ENCODE data around the gene OBSL1.
A peak's percentile ranks its signal among the peaks of the same experiment; 100 is the strongest.

OBSL1 gene

DNA sequence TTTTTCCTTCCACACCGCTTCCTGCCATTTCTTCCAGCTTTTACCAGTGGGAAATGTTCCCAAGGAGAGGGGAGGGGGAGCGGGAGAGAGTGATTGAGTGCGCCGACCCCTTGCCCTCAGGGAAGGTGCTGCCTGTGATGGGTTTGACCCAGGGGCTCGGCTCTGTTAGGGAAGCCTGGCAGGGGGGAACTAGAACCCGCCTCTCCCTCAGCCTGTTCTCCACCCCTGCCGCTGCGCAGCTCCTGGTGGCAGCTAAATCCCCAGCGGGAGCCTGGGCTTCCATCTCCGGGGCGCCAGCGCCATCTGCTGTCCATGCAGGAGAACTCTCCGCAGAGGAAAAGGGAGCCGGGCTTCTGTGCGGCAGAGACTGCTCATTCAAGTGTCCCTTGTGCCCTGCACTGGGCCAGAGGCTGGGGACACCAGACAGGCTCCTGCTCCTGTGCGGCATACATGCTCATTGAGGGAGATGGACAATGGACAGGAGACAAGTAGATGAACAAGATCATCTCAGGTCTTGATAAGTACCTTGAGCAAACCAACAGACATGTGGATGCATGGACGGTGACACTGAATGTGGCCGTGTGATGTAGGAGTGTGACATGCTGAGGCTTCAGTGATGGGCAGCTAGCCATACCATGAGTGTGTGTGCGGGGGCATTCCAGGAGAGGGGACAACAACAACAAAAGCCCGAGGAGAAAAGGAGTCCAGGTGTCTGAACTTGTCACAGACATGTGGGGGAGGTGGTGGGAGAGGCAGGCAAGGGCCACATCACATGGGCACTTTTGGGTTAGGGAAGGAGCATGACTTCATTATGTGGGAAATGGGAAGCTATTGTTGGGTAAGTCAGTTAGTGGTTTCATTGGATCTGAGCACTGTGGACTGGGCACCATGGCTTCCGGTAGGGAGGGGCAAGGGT, 41.0 kb downstream of the OBSL1 start:
- peak; percentile 71 for DNase-seq

DNA sequence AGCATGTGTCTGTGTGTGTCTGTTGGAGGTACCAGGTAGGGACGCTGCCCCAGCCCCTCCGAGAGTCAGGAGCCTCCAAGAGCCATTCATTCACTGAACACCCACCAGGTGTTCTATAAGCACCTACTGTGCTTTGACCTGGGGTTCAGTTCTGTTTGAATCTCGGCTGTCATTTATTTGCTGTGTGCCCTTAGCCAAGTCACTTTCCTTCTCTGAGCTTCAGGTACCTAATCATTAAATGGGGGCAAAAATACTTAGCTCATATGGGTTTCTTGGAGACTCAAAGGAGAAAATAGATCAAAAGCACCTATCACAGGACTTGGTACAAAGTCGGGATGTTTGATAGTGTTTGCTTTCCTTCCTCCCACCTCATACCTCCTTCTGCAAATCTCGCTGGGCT, 43.9 kb downstream of the OBSL1 start:
- no peak for DNase-seq

DNA sequence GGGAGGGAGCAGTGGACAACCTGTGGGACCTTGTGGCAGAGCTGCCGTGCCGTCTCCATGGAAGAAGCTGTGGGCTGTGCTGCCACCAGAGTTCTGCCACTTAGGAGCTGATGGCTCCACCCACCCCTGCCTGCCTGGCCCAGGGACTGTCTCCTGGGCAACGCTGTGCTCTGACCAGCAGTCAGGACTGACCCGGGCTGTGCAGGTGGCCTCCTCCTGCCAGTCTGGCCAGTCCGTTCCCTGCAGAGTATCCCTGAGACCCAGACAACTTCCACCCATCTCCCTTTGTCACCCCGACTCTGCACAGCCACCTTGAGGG, 44.3 kb downstream of the OBSL1 start:
- no peak for DNase-seq

DNA sequence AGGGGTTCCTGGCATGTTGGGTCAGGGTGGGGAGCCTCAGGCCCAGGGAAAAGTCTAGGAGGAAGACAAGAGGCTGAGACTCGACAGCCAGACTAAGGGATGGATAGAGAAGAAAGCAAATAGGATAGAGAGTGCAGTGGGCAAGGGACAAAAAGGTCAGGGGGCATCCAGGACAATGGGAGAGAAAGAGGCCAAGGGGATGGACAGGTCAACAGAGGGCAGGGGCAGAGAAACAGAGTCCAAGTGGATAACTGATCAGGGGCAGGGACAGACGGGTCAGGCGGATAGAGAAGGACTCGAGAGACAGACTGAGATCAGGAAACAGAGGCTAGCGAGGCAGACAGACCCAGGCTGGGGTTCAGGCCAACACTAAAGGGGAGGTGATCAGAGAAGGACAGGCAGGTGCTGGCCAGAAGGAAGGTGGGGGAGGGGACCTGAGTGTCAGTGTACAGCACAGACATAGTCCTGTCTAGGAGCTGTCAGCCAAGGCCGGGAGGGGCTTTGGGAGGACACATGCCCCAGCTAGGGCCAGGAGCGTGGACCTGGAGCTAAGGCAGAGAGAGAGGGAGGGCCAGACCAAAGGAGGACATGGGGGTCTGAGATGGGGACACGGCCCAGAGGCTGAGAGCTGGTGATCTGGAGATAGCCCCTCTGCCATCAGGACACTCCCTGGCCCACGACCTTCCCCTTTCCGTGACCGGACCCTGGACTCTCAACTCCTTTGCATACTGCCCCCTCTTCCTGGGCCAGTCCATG, 44.8 kb downstream of the OBSL1 start:
- DNase-seq: no peak

DNA sequence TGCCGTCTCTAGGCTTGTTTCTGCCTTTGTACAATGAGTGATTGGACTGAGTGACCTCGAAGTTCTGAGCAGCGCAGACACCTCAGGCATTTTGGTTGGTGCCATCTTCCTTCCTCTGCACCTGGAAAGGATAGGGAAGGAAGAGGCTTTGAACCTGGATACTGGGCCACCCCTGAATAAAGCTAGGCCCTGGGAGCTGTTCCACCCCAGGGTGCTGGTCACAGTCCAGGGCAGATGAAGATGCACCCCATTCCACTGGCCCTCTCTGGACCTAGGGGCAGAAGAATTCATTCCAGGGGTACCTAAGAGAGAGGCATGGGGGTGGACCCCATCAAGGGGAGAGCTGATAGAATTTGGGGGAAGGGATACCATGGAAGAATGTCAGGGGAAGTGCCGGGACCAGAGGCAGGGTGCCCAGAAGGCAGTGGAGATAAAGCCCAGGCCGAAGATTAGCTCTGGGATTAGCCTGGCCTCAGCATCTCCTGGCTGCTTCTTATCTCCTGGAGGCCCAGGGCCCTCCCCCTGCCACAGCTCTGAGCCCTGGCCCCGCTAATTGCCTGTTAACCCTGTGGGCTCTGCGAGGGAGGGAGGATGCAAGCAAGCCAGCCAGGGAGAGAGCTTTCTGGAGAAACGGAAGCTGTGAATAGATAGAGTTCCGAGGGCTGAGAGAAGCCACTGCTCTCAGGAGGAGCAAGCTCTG, 45.7 kb downstream of the OBSL1 start:
- DNase-seq: no peak

DNA sequence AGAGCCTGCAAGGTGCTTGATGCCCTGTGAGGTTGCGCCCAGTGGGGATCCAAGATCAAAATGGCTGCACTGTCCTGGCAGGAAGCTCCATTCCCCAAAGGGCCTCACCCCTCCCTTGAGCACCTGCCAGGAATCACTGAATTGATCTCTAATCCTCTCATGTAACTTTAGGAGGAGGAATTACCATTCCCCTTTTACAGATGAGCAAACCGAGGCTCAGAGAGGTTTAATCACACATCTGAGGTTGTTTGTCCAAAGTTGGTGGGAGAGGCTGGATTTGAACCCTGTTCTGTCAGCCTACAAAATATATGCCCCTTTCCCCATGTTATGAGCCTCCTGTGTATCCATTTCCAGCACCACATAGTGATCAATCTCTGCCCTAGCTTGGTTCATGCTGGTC, 46.5 kb downstream of the OBSL1 start:
- DNase-seq: no peak

DNA sequence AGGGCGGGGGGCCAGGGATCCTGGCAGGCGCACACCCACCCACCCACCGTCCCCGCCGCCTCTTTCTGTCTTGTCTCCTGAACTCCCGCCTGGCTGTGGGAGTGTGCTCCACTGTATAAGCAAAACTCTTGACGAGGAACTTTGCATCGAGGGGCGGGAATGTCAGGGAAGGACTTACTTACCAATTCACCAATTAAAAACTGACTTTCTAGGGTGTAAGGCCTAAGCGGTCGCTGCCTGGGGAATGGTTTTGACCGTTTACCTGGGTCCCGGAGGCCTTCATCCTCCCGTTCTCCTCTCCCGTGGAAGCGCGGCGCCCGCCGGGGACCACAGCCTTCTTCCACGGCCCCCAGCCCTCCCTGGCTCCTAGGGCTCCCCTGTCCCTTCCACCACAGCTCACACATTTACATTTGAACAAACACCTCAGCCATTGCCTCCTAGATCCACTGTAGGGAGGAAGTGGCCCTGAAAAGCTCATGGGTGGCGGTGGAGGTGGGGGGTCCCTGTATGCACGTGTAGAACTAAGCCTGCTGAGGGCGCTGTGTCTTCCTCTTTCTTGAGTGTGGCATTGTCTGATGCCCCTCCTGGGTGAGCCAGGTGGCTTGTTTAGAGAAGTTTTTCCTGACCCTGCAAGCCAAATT, 48.2 kb downstream of the OBSL1 start:
- DNase-seq: no peak

DNA sequence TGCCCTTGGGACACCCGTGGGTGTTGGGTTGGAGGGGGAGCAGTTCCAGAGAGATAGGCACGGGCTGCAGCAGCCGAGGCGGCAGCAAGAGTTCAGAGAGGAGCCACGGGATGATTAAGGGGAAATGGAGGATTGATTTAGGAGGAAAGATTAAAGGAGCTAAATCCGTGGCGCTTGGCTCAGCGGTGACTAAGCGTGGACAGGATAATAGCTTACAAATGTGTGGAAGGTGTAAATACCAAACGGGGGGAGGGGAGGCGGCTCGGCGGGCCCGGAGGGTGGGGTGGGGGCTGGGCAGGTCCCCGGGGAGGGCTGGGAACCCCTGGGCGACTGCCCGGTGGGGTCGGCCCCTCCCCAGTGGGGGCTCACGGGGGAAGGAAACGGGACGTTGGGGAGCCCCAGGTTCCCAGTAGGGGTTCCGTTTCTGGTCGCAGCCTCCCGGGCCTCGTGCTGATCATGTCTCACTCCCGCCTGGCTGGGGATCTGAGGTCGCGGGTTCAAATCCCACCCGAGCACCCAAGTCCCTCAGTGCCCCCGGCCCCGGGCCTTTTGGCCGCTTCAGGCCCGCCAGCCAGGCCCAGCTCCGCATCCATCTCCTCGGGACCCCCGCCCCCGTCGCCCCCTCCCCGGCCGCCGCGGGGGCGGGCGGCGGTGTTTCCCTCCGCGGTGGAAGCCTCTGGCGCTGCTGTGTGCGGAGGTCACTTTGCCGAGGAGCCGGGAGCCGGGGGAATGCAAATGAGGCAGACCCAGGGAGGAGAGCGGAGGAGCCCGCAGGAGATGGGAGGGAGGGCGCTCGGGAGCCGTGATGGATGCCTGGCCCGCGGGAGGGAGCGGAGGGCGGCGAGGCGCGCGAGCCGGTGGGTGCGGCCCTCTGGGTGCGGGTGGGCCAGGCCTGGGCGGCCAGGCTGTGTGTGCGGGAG, 49.0 kb downstream of the OBSL1 start:
- no peak for DNase-seq

DNA sequence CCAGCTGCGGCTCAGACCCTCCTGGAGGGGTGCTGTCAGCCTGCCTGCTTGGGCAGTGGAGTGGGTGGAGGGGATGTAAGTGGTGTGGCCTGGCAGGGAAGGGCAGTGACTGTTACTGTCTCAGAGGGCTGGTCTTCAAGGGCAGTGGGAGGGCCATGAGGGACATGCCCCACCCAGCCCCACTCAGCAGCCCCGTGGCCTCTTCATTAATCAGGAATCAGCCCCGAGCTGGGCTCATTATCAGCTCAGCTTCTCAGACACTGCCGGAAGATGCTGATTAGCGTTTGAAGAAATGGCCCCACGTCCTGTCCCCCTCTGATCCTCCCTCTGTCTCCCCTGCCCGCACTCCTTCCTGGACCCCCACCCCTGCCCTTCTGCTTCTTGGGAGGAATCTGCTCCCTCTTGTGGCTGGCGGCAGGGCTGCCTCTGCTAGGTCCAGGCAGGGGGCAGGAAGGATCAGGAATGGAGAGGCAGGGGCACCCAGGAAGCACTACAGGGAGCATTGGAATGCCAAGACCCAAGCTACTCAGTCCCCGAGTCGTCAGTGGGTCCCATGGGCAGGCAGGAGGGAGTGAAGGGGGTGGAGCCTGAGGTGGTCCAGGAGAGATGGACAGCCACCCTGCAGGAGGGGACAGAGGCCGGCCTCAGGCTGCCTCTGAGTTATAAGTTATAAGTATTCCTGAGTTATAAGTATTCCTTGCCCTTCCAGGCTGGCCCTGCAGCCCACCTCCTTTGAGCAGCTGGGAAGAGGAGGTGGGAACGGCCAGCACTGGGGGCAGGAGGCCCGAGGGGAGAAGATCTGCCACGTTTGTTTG, 50.1 kb downstream of the OBSL1 start:
- no peak for DNase-seq

DNA sequence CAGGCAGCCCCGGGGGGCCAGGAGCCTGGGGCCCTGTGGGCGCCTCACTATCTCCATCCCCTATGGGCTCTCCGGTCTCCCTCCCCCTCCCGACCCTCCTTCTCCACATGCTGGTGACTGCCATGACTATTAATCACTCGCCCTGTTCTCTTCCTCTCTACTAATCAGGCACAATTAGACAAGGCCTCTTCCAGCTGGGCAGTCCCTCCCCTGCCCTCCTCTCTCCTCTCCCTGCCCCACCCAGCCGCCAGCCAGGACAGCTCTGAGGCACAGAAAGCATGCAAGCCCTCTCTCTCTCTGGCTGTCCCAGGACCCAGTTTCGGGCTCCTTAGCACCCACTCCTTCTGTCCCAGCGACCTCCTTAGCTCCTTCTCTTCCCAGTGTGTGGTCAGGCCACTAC, 51.3 kb downstream of the OBSL1 start:
- DNase-seq: no peak

DNA sequence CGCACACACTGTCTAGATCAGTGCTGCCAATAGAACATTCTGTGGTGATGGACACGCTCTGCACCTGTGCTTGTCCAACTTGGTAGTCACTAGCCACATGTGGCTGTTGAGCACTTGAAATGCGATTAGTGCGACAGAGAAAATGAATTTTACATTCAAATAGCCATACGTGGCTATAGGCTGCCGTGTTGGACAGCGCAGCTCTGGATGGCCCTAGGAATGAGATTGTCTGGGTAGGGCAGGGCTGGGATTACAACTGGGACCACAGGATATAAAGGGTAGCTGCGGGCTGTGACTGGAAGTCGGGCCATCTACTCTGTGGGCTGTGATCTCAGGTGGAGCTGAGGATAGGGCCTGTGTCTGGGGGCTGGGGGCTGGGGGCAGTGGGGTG, 51.8 kb downstream of the OBSL1 start:
- DNase-seq: no peak

DNA sequence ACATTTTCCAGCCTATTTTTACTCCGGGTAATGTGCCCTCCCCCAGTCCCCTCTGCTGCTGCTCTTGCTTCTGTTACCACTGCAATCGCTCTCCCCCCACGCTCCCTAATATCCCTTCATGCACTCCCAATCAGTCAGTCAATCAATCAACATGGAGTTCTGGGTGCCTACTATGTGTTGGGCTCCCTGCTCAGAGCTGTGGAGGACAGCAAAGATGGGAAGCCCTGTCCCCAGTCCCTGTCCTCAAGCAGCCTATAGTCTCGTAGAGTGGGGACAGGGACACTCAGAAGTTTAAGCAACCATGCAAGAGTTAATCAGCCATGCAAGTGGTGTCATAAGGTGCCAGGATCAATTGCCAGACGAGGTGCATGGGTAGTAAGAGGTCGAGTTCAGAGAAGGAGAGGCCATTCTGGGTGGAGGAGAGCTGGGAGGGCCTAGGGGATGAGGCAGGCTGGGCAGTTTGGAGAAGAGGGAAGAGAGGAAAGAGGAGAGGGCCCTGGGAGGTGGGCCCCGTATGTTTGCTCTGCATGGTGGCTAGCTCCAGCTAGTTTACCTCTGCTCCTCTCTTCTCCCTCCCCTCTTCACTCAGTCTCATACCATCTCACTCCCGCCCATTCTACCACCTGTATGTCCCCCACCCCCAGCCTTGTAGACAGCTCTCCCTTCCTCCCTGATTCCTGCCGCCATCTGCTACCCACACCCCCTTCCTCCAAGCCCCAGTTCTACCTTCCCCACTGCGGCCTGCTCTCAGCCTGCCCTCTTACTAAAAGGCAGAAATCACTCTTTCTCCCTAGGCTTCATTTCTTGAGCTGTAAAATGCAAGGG, 53.2 kb downstream of the OBSL1 start:
- no peak for DNase-seq

DNA sequence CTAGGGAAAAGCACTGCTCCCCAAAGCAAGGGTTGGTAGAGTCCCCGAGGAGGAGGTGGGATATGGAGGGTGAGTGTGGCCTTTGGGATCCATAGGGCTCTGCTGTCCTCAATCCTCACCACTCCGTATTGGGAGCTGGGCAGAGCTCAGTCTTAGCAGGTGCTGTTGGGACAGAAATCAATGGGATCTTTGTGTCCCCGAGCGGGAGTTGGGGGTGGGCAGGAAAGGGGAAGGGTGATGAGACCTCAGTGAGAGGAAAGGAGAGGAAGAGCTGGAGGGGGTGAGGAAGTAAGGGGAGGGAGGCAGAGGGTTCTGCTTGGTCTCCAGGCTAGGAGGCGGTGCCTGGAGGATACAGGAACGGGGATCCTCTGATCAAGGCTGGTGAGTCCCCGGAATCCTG, 54.5 kb downstream of the OBSL1 start:
- no peak for DNase-seq

DNA sequence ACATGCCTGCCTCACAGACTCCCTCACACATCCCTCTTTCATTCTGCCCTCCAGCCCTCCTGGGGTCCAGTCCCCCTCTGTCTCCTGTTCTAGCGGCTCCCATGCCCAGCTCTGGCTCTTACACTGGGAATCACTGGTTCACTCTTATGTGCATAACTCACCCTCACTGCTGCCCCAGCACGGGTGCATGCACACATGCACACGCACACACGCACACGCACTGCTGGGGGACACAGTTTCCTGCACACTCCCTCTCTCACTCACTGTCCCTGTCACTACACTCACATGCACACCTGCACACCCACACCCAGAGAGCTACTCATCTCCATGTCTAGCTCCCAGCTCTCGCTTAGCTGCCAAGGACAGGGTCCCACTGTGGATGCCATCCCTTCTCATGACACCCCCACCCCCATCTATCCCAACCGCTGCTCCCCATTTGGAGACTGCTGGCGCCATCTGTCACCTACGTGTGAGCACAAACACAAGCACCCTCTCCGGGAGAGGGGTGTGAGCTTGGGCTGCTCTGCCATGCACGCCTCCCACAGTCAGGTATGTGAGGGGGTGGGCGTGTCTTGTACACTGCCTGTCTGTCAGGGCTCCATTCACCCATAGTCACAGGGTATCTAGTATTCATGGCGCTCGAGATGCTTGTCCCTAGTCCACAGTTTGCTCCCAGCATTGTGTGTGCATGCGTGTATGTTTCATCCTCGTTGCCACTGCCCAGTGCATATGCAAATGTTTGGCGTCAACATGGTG, 55.3 kb downstream of the OBSL1 start:
- DNase-seq: no peak

DNA sequence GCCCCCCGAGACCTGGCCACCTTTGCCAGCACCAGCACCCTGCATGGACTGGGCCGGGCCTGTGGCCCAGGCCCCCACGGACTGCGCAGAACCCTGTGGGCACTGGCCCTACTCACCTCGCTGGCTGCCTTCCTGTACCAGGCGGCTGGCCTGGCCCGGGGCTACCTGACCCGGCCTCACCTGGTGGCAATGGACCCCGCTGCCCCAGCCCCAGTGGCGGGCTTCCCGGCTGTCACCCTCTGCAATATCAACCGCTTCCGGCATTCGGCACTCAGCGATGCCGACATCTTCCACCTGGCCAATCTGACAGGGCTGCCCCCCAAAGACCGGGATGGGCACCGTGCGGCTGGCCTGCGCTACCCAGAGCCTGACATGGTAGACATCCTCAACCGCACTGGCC, 56.5 kb downstream of the OBSL1 start:
- DNase-seq: no peak

DNA sequence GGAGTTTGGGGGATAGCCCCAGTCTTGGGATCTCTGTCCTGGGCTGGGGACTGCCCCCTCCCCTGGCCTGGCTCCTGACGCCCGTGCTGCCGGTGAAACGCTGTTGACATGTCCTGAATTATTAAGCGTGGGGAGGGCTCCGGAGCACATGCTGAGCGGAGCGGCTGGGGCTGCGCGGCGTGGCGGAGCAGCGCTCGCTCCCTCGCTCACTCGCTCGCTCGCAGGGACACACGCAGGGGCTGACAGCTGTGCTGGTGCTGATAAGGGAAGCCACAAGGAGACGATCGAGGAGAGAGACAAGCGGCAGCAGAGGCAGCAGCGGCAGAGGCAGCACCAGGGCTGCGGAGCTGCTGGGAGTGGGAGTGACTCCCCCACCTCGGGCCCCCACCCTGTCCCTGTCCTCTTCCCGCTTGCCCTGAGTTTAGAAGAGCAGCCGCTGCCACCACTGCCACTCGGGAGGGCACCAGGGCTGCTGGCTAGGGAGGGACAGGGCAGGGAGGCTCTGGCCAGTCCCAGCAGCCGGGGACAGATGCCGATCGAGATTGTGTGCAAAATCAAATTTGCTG, 57.1 kb downstream of the OBSL1 start, which contains the start of gene ASIC4:
ASIC4 (plus strand) TSS at position 287 of the 566 bp plus-strand sequence; CDS start at position 530, 243 bp downstream.
- no peak for DNase-seq

DNA sequence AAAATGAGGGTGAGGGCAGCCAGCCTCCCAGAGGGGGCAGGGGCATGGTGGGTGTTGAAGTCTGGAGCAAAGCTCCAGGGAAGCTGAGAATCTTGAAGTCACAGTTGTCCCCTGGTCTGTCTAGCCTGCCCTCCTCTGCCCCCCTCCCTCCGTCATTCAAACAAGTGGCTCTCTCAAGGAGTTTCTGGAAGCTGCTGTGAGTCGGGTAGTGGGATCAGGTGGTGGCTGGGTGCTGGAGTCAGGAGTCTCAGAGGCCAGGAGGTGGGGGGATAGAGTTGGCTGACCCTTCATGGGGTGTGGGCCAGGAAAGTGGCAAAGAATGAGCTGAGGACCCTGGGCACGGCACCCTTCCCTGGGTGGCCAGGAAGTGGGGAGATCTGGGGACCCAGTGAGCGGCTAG, 57.6 kb downstream of the OBSL1 start:
- no peak for DNase-seq

DNA sequence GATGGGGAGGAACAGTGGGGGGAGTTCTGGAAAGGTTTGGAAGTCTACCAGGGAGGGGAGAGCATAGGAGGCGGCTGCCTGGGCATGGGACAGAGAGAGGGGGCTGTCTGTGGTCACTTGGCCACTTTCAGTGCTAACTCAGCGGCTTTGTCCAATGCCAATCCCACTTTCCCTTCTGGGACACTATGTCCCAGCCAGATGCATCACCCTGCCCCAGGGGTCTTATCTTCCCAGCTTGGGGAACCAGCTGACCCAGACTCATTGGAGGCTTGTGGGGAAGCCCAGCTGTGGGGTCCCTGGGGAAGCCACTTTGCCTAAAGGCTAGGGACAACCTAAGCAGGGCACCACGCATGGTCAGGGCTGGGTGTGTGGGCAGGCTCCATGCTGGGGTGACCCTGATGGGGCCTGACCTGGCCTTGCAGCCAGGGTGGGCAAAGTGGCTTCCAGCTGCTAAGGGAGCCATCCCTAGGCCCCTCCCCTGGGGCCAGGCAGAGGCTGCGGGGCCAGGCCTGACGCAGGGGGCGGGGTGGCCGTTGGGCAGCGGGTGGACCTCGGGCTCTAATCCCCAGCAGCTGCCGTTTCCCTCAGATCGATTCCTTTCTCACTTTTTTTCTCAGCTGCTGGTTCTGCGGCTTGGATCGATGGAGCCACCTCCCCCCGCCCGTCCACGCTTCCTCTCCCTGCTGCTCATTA, 58.7 kb downstream of the OBSL1 start:
- DNase-seq: no peak
